ENCODE measurements around the gene ARID3A.

DNA sequence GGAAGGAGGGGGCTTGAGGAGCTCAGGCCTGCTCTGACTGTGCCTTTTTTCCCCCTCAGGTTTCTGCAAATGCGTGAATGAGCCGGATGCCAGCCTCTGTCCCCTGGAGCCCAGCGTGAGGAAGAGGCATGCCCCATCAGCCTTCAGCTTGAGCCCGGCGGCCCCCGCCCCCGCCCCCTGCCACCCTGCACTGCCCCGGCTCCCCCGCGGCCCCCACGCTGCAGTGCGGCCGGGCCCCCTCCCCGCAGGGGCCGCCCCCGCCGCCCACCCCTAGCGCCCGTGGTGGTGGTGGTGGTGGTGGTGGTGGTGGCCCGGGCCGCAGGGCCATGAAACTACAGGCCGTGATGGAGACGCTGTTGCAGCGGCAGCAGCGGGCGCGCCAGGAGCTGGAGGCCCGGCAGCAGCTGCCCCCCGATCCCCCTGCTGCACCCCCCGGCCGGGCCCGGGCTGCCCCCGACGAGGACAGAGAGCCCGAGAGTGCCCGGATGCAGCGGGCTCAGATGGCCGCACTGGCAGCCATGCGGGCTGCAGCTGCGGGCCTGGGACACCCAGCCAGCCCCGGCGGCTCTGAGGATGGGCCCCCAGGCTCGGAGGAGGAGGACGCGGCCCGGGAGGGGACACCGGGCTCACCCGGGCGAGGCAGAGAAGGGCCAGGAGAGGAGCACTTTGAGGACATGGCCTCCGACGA, 3.5 kb downstream of the ARID3A start:
- TF ChIP-seq CTCF (conservative IDR thresholded peaks at IDR 0.05; ENCODE audit: low read length) (no peak), EZH2phosphoT487 (IDR thresholded peaks at IDR 0.05; ENCODE audit: borderline replicate concordance, low read depth, low read length) (no peak)
